HG03175 (cell line): Measurements from ENCODE around the gene HTR2A.
"Not testable (repeated sequence)": the region's sequence is repeated elsewhere in the genome, so short reads cannot be mapped to it uniquely, and the experiment has no call there.

Experiments
- ATAC-seq: cut with Tn5 transposase; IDR thresholded peaks from one replicate; pipeline ENCODE4 v1.9.1; 2021; ENCODE audit warnings: mild to moderate bottlenecking, moderate library complexity; ENCODE audit not compliant: unreplicated experiment

HTR2A gene

DNA sequence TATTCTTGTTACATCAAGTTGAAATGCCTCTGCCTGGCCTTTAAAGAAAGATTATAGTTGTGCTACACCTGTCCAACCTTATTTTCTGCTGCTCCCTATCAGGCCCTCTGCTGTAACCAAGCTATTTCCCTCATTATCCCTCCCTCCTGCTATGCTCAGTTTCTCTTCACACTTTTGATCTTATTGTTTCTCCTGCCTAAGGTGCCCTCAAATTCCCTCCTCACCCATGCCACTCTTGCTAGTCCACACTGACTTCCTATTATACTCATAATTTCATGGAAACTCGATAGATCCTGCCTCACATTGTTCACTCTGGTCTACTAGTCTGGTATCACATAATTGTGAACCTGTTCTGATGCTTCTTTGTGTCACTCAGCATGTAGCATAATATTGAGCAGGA, 80.5 kb downstream of the HTR2A start:
- ATAC-seq, result no peak

DNA sequence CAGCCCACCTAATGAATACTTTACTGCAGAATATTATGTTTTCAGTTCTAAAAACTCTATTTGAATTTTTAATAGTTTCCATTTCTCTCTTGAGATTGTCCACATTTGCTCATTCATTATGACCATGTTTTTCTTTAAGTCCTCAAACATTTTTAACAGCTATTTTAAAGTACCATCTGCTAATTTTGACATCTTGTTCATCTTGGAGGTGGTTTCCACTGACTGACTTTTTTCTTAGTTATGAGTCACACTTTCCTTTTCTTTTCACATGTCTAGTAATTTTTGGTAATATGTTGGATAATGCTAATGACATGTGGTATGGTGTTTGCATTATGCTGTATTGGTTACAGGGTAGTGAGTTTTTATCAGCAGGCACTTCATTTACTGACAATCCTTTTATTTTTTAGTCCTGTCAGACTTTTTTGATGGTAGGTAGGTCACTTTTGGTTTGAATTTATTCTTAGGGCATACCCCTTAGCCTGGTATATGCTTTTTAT, 84.5 kb downstream of the HTR2A start:
- no peak for ATAC-seq

DNA sequence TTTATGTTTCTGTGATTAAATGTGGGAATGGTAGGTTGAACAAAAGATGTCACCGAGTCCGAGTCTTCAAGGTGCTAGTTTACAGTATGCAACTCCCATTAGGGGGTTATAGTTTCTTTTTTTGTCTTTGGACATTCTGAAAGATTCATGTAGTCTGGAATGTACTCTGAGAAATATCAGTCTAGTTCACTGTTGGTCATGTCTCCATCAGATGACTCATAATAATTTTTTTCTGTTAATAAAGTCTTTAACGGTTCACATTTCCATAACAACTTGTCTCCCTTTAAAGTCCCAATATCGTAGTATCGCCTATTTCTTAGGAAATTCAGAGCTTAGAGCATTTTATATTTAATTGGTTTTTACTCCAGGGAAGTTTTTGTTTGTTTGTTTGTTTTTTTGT, 86.4 kb downstream of the HTR2A start:
- ATAC-seq, result no peak

DNA sequence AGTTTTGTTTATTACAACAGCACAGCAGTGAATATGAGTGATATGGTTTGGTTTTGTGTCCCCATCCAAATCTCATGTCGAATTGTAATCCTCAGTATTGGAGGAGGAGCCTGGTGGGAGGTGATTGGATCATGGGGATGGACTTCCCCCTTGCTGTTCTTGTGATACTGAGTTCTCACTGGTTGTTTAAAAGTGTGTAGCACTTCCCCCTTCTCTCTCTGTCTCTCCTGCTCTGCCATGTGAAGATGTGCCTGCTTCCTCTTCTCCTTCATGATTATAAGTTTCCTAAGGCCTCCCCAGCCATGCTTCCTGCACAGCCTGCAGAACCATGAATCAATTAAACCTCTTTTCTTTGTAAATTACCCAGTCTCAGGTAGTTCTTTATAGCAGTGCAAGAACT, 91.9 kb downstream of the HTR2A start:
- ATAC-seq, result not testable (repeated sequence)

GRCh38 chr13:46804391-46804815, 92.5 kb downstream of the HTR2A start:
- no peak for ATAC-seq

- ATAC-seq, result no peak
These were observed 93.3 kb downstream of the HTR2A start for GRCh38 chr13:46803586-46803985.

GRCh38 chr13:46801858-46802257, 95.0 kb downstream of the HTR2A start:
- no peak for ATAC-seq

- ATAC-seq, result no peak
These were observed 97.7 kb downstream of the HTR2A start for GRCh38 chr13:46799139-46799538.

- no peak for ATAC-seq
These were observed 99.2 kb downstream of the HTR2A start for GRCh38 chr13:46797501-46798237.

DNA sequence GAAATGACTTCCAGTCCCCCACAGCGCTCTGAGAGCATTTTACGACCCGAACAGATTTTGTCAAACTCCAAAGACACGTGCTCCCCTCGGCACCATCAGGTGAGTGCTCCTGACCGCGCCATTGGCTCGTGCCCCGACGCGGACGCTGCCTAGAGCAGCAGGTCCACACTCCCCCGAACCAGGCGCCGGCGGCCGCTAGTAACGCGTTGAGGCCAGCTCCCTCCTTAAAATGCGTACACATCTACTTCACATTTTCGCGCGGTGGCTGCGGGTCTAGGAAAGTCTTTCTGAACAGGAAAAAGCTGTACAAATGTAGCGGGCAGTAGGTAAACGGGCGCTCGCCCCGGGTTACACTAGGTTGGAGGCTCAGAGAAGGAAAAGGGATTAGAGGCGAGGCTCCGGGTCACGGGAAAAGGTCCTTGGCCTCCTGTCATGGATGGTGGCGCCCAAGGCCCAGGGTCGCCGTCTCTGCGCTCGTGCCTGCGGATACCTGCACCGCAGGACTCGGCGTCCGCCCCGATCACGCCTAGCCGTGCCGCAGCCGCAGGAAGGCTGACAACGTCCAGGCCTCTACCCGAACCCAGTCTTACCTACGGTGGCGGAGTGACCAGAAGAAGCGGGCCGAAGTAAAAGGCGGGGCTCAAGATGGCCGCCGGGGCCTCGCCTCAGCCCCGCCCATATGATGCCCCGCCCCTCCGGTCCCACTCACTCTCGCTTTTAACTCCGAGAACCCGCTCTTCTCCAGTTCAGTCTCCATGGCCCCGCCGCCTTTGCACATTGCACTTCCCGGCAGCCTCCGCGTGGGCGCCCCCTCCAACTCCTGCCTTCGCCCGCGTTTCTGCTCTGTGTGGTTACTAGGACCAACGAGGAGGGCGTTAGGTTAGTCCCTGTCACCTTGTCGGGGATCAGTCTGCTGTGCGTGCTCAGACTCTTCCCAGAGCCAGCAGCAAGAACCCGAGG, 100.1 kb downstream of the HTR2A start, which contains the start of gene ESD:
ESD (minus strand) TSS at position 647 of the 960 bp plus-strand sequence. CDS start 5,748 bp downstream, outside the sequence.
- peak; percentile 88 for ATAC-seq

- no peak for ATAC-seq
These were observed 100.7 kb downstream of the HTR2A start for GRCh38 chr13:46796129-46796514.

- ATAC-seq, result no peak
These were observed 101.5 kb downstream of the HTR2A start for GRCh38 chr13:46795321-46795720.

GRCh38 chr13:46783504-46783903, 113.3 kb downstream of the HTR2A start:
- ATAC-seq, result no peak

DNA sequence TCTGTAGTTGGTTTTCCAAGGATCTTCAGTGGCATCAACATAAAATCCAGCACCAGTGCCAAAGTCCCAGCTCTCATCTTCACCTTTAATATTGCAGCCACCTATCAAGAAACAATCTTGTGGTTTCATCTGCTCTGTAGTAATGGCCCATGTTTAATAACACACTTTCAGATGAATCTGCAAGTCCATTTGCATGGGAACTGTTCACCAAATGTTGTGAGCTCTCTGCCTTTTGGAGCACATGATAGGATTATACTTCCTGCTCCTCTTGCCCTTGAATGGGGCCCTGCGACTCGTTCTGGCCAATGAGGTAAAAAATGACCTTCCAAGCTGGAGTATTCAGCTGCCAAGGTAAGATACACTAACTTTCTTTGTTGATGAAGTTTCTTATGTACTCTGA, 114.2 kb downstream of the HTR2A start:
- ATAC-seq, result no peak

- ATAC-seq, result no peak
These were observed 114.8 kb downstream of the HTR2A start for GRCh38 chr13:46782066-46782465.
